ENCODE data around the gene RGL2. TPM values are rescaled to one million over a fixed set of nuclear protein-coding genes. Genes with fewer than 3 reads are reported as not detected.

RGL2 gene
- total and polyA plus RNA-seq, 2 of the 13 experiments (the other 11 are each of a cell fraction or from before 2014, with no cell fraction given), result 22.9 to 47.4 TPM

- POLR2A ChIA-PET, result no interaction called here
- intact Hi-C loops (cut with micrococcal nuclease; ENCODE audit: unreplicated experiment), result no loop called here
- BruUV-seq (replicated peaks), result no TSS peak
Measured at GRCh38 chr6:33305052-33305451, 6.3 kb upstream of the RGL2 start.

GRCh38 chr6:33304216-33304615 is 5.5 kb upstream of the RGL2 start:
- CTCF ChIA-PET (ENCODE audit: low intra/inter-chr PET ratio, low total read pairs), result no interaction called here

More at GRCh38 chr6:33305052-33305451, 6.3 kb upstream of the RGL2 start:
- H3K27ac ChIP-seq (ENCODE audit: extremely low read length, insufficient read depth, low read length), result no peak overlapping the region
- no peaks in the 10 kb centered on the region for H3K9me3 ChIP-seq (ENCODE audit: low read length)
- H2AFZ ChIP-seq (ENCODE audit: low read length), result no peak overlapping the region
- CTCF ChIA-PET (ENCODE audit: low intra/inter-chr PET ratio, low total read pairs), result no interaction called here
- peaks cover 9 to 22% of the 10 kb centered on the region in 2 experiments; a peak in 3 of 5 replicates for H3K36me3 ChIP-seq (replicated peaks in 1 of 2; ENCODE audit: control insufficient read depth in 1 of 2, insufficient read depth in 2 of 2, low read length in 2 of 2)
- no peak for FAIRE-seq
- TF ChIP-seq KAT7 (CRISPR knock-in tag; IDR thresholded peaks at IDR 0.05; ENCODE audit: borderline replicate concordance) (no peak), ESRRA (CRISPR knock-in tag; IDR thresholded peaks at IDR 0.05; ENCODE audit: low read depth) (no peak), ZC3H13 (CRISPR knock-in tag; IDR thresholded peaks at IDR 0.05) (0 out of 2 replicates have a peak, but pooled peaks have one; percentile 29)
- H3K27me3 ChIP-seq (ENCODE audit: control insufficient read depth in 1 of 2, insufficient read depth in 2 of 2, low read length in 2 of 2), result no peaks in the 10 kb centered on the region
- no peak overlapping the region for H3K4me2 ChIP-seq (ENCODE audit: low read depth, low read length)
- peaks cover 10% of the 10 kb centered on the region for H3K79me2 ChIP-seq (ENCODE audit: insufficient read depth, low read length)
- no peak for DNase-seq (ENCODE audit: low spot score)
- H3K9ac ChIP-seq (ENCODE audit: insufficient read depth, low read depth, low read length), result no peak overlapping the region
- no peak for ATAC-seq
- H3K4me1 ChIP-seq (ENCODE audit: insufficient read depth, low read length), result peaks cover 12% of the 10 kb centered on the region
- in situ Hi-C loops (cut with HindIII; ENCODE audit: extremely low pct_ligation_motif_present, low pct_unique_long_range_greater_than_20kb), result no loop called here
- no peaks in the 10 kb centered on the region for H4K20me1 ChIP-seq (ENCODE audit: insufficient read depth, low read length)
- WGBS (ENCODE audit: low lambda C conversion rate), result 95% methylated on average over 8 of the region's 8 CpGs
- H3K4me3 ChIP-seq (replicated peaks in 1 of 3; ENCODE audit: insufficient read depth in 1 of 3, low read depth in 2 of 3, low read length in 3 of 3), result no peak overlapping the region

More at GRCh38 chr6:33304216-33304615, 5.5 kb upstream of the RGL2 start:
- FAIRE-seq (no peak), ATAC-seq (no peak), DNase-seq (ENCODE audit: low spot score) (no peak)
- Histone ChIP-seq H2AFZ (ENCODE audit: low read length) (no peak overlapping the region), H3K4me3 (replicated peaks in 1 of 3; ENCODE audit: insufficient read depth in 1 of 3, low read depth in 2 of 3, low read length in 3 of 3) (no peak overlapping the region), H3K36me3 (replicated peaks in 1 of 2; ENCODE audit: control insufficient read depth in 1 of 2, insufficient read depth in 2 of 2, low read length in 2 of 2) (peaks cover 9 to 22% of the 10 kb centered on the region in 2 experiments; a peak in 3 of 5 replicates), H3K9ac (ENCODE audit: insufficient read depth, low read depth, low read length) (no peak overlapping the region), H3K4me1 (ENCODE audit: insufficient read depth, low read length) (peaks cover 12% of the 10 kb centered on the region), H3K4me2 (ENCODE audit: low read depth, low read length) (no peak overlapping the region), H3K79me2 (ENCODE audit: insufficient read depth, low read length) (peaks cover 10% of the 10 kb centered on the region), H3K9me3 (ENCODE audit: low read length) (no peaks in the 10 kb centered on the region), H3K27me3 (ENCODE audit: control insufficient read depth in 1 of 2, insufficient read depth in 2 of 2, low read length in 2 of 2) (no peaks in the 10 kb centered on the region; a peak in 1 of 5 replicates), H3K27ac (ENCODE audit: extremely low read length, insufficient read depth, low read length) (no peak overlapping the region), H4K20me1 (ENCODE audit: insufficient read depth, low read length) (no peaks in the 10 kb centered on the region)
- 95% methylated on average over 16 of the region's 16 CpGs for WGBS (ENCODE audit: low lambda C conversion rate)
- in situ Hi-C loops (cut with HindIII; ENCODE audit: extremely low pct_ligation_motif_present, low pct_unique_long_range_greater_than_20kb) (no loop called here), intact Hi-C loops (cut with micrococcal nuclease; ENCODE audit: unreplicated experiment) (no loop called here)
- POLR2A ChIA-PET, result interaction anchor here (0.6 kb wide), 1 partner anchor 79 kb away, joined by 4 read pairs; no protein-coding TSS in a partner anchor
- no TSS peak for BruUV-seq (replicated peaks)
- TF ChIP-seq RBFOX2 (IDR thresholded peaks at IDR 0.05; ENCODE audit: low read depth, low read length) (peak; percentile 60; the same call in 1 of the 2 replicates), AGO2 (optimal IDR thresholded peaks at IDR 0.05; ENCODE audit: low read depth, low read length) (peak; percentile 81), ZC3H13 (CRISPR knock-in tag; IDR thresholded peaks at IDR 0.05) (0 out of 2 replicates have a peak, but pooled peaks have one; percentile 77), ZNF781 (CRISPR knock-in tag; IDR thresholded peaks at IDR 0.05; ENCODE audit: borderline replicate concordance, not compliant biosample characterization) (no peak)

Measured in HepG2 (cell line).